HG02840 (cell line): ENCODE results near the gene GSTT2B.
"Not testable (repeated sequence)": the region's sequence is repeated elsewhere in the genome, so short reads cannot be mapped to it uniquely, and the experiment has no call there.

ENCODE experiments used
- ATAC-seq: cut with Tn5 transposase; IDR thresholded peaks from one replicate; pipeline ENCODE4 v1.9.1; 2021; ENCODE audit warnings: mild to moderate bottlenecking, moderate library complexity, moderate number of reproducible peaks; ENCODE audit not compliant: unreplicated experiment, low FRiP score

The GSTT2B gene

GRCh38 chr22:23986089-23986488 lies 25.1 kb upstream of the GSTT2B start:
- not testable (repeated sequence) for ATAC-seq

DNA sequence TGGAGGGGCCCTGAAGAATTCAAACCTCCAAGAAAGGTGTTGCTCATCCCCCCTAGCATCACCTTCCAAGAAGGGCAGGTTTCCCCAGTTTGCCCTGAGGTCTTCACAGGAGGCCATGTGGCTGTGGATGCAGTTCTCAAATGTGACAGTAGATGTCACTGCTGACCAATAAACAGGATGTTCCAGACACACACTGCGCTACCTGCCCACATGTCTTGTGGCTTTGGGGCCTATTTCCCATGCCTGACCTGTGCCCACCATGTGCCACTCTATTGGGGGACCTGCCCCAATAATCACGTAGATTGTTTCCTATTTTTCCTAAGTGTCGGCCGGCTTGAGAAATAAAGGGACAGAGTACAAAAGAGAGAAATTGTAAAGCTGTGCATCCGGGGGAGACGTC lies 23.4 kb upstream of the GSTT2B start:
- peak; percentile 58 for ATAC-seq

DNA sequence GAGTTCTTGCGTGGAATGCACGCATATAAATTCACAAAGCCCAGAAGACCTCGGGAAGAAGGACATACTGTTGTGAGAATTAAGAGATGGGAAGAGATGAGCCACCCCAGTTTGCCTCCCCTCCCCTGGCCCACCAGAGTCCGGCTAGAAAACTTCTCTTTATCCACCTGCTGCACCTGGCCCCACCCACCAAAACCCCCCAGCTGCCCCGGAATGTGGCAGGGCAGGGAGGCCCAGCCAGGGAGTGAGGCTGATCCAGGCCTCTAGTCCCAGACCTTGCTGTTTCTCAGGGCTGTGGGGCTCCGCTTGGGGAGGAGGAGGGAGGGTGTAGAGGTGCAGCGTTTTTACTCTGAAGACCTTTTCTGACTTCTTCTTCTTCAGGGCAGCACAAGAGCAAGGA lies 19.6 kb upstream of the GSTT2B start:
- ATAC-seq = not testable (repeated sequence)

DNA sequence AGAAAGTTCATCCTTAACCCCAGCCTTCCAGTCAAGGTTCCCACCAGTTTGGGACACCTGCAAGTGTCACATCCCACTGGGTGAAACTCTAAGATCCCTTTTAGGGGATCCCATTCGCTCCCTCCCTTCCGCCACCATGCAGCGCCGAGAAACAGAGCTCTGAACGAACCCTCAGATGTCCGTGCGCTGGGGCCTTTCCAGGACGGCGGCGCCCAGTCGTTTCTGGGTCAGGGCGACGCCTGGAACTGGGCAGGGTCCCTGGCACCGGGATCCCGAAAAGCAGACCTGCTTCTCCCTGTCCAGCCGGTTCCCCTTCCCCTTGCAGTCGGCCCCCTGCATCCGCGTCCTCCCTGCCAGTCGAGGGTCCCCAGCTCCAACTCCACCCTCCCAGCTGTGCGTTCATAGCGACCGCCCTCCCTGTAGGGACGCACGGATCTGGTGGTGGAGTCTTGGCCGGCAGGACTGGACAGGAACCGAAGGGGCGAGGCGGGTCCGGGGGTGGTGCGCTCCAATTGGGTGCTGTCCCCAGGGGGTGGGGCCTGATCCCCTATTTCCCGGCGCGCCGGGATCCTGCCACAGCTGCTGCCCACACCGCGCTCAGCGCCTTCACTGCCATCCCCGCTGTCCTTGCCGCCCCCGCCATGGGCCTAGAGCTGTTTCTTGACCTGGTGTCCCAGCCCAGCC lies 18.7 kb upstream of the GSTT2B start, which contains the start of gene GSTT2:
GSTT2 (plus strand) TSS at position 578 of the 684 bp plus-strand sequence.
- ATAC-seq = not testable (repeated sequence)

DNA sequence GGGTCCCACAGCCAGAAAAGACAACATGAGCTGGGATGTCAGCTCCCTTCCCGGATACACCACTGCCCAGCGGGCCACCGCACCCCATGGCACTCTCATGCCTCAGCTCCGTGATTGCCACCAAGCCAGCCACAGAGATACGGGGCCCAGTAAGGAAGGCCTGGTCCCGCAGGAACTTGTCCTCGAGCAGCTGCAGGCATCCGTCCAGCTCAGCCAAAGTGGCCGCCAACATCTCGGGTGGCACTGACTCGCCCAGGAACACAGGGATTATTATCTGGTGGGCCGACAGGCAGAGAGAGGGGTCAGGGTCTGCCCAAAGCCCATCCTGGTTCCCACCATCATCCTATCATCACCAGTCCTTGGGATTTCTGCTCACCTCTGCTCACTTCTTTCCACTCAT lies 16.3 kb upstream of the GSTT2B start:
- not testable (repeated sequence) for ATAC-seq

DNA sequence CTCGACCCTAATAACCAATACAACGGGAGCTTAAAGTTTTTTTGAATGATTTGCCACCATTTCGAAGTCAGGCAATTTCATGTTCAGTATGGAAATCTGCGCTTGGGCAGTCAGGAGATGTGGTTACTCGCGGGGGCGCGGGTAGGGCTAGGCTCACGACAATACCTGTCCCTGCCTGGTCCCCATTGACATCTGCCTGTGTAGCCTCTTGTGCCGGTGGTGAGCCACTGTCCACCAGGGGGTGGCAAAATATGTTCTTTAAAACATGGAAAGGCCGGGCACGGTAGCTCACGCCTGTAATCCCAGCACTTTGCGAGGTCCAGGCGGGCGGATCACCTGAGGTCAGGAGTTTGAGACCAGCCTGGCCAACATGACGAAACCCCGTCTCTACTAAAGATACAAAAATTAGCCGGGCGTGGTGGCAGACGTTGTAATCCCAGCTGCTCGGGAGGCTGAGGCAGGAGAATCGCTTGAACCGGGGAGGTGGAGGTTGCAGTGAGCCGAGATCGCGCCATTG lies 13.9 kb upstream of the GSTT2B start:
- ATAC-seq = peak; percentile 29

GRCh38 chr22:23974345-23974744 lies 13.3 kb upstream of the GSTT2B start, which contains the start of gene DDT:
Gene DDT, minus strand, starts transcription at chr22:23974441. Its CDS starts 27 bp downstream, at chr22:23974414.
- ATAC-seq = peak; percentile 87

DNA sequence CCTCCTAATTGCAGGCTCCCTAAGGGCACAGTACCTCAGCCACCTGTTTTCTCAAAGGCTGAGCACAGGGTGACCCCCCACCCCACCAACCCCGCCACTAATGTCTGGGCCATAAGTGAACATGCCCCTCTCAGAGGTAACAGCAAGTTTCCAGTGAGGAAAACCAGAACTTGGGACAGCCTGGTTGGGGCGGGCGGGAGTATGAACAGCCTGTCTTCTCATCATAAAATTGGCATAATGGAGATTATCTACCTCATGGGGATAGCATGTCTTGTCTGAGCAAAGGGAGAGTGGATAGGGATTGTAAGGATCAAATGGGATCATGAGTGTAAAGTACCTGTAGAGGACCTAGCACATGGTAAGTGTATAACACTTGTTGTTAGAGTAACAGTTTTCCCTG lies 10.9 kb upstream of the GSTT2B start:
- not testable (repeated sequence) for ATAC-seq

- ATAC-seq = no peak
Measured at GRCh38 chr22:23970816-23971486, 10.0 kb upstream of the GSTT2B start.

DNA sequence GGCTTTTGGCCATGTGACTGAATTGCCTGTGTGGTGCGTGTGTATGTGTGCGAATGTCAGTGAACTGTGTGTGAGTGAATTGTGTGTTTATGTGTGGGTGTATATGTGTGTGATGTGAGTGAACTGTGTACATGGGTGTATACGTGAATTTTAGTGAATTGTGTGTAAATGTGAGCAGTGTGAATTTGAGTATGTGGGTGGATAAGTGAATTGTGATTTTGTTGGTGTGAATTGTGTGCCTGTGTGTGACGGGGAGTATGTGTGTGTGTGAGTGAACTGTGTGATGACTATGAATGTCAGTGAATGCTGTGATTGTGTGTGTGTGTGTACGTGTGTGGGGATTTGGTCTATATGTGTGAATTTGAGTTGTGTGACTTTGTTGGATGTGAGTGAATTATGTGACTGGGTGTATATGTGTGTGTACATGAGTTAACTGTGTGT lies 9.2 kb upstream of the GSTT2B start:
- ATAC-seq = no peak

DNA sequence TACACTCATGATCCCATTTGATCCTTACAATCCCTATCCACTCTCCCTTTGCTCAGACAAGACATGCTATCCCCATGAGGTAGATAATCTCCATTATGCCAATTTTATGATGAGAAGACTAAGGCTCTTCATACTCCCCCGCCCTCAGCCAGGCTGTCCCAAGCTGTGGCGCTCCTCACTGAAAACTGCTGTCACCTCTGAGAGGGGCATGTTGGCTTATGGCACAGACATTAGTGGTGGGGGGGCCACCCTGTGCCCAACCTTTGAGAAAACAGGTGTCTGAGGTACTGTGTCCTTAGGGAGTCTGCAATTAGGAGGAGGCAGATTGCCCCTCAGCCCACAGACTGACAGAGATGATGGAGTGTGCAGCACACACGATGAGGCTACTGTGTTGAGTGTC lies 8.1 kb upstream of the GSTT2B start:
- no peak for ATAC-seq

DNA sequence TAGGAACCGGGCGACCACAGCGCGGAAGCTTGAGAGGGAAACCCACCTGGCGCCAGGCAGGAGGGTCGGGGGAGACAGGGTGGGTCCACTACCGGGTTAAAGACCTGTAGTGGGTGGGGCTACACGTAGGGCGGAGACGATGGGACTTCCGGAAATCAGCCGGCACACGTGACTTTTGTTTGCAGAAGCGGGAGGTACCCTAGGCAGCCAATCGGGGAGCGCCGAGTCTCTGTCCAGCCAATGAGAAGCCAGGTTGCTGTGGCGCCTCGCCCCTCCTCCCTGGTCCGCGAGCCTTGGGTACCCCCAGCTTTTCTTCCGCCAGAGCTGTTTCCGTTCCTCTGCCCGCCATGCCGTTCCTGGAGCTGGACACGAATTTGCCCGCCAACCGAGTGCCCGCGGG lies 5.6 kb upstream of the GSTT2B start, which contains the start of gene DDTL:
DDTL (plus strand) TSS at position 321 of the 400 bp plus-strand sequence; CDS start at position 348, 27 bp downstream.
- ATAC-seq = peak; percentile 85

- ATAC-seq = peak; percentile 15
Measured at GRCh38 chr22:23966094-23966493, 5.1 kb upstream of the GSTT2B start.

- not testable (repeated sequence) for ATAC-seq
Measured at GRCh38 chr22:23956301-23956900, 4.6 kb downstream of the GSTT2B start.

DNA sequence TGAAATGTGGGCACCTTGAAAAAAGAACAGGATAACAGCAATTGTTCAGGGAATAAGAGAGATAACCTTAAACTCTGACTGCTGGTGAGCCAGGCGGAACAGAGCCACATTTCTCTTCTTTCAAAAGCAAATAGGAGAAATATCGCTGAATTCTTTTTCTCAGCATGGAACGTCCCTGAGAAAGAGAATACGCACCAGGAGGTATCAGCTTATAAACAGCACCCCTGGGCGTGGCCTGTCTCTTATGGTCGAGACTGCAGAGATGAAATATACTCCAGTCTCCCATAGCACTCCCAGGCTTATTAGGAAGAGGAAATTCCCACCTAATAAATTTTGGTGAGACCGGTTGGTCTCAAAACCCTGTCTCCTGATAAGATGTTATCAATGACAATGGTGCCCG lies 5.1 kb downstream of the GSTT2B start:
- ATAC-seq = not testable (repeated sequence)

- ATAC-seq = not testable (repeated sequence)
Measured at GRCh38 chr22:23954991-23955305, 6.0 kb downstream of the GSTT2B start.

GRCh38 chr22:23954193-23954990 lies 6.6 kb downstream of the GSTT2B start:
- ATAC-seq = not testable (repeated sequence)

DNA sequence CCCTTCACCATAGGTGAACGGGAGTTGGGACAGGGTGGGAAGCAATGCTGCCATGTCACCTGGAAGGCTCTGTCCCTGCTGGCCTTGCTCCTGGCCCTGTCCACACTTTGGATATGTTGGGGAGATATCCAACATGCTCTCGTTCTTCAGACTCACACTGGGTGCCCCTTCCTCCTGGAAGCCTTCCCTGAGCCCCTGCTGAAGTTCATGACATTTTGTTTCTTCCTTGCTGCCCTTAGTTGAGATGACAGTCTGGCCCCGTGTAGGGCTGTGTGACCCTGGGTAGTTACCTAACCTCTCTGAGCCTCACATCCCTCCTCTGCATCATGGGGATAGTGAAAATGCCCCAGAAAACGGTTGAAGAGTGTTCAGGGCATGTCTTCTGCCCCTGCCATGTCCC lies 7.5 kb downstream of the GSTT2B start:
- ATAC-seq = not testable (repeated sequence)

DNA sequence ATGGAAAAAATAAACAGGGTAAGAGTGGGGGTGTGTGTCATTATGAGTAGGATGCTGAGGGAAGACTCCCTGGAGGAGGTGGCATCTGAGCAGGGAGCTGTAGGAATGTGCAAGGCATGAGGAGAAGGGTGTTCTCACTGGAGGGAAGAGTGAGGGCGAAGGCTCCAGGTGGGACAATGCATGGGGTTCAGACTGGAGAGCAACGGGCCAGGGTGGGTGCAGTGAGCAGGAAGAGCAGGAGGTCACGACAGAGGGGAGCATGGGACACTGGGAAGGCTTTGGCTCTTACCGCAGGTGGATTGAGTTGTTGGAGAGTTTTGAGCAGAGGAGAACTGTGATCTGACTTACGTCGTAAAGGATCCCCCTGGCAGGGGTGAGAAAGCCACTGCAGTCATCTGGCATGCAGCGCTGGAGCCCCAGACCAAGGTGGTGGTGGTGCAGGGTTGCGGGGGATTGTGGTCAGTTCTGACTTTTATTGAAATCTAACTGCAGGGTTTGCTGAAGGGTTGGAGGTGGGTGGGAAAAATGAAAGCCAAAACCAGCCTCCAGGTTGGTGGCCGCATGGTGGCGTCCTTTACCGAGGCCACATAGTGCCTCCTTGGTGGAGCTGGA lies 8.1 kb downstream of the GSTT2B start:
- ATAC-seq = not testable (repeated sequence)

DNA sequence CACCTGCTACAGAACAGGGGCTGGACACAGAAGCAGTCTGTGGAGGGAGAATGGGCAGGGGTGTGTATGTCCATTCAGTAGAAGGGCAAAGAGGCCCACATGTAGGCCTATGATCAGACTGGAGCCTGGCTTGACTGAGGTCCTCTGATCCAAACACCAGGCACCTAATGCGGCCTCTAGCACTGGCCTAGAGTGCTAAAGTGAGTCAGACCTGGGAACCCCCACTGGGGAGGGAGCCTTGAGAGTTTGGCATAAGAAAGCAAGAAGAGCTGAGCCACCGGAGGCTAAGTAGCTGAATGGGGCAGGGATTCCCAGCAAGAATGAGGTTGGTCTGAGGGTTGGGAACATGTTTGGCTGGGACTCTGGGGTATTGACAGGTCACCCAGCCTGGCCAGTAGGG lies 9.6 kb downstream of the GSTT2B start:
- not testable (repeated sequence) for ATAC-seq
